ENCODE results near the gene WDFY3. TPM values are rescaled to one million over a fixed set of nuclear protein-coding genes. Genes with fewer than 3 reads are reported as not detected.
A peak's percentile ranks its signal among the peaks of the same experiment; 100 is the strongest.

The WDFY3 gene
- polyA plus RNA-seq, 1 donor (not counting 4 experiments of a cell fraction or from before 2014, with no cell fraction given), result 28.5 TPM

- H3K4me2 ChIP-seq (ENCODE audit: control insufficient read depth, extremely low read depth, insufficient read depth, low read depth, low read length), result no peak overlapping the region
- H3K4me1 ChIP-seq (ENCODE audit: control insufficient read depth, extremely low read depth, insufficient read depth, low read length), result peaks cover 31% of the 10 kb centered on the region
- no peaks in the 10 kb centered on the region for H3K9me3 ChIP-seq (ENCODE audit: control insufficient read depth, low read depth, low read length)
- H4K20me1 ChIP-seq (ENCODE audit: control insufficient read depth, extremely low read depth, insufficient read depth, low read length), result no peaks in the 10 kb centered on the region
- H2AFZ ChIP-seq (ENCODE audit: control insufficient read depth, low read length), result no peak overlapping the region
- FAIRE-seq, result no peak
- H3K27me3 ChIP-seq (ENCODE audit: control insufficient read depth, extremely low read depth, insufficient read depth, low read length), result no peaks in the 10 kb centered on the region
- H3K4me3 ChIP-seq (ENCODE audit: control insufficient read depth in 2 of 3, extremely low read depth in 1 of 3, insufficient read depth in 2 of 3, low read depth in 1 of 3, low read length in 3 of 3), result no peak overlapping the region
- H3K9ac ChIP-seq (ENCODE audit: control insufficient read depth, extremely low read depth, insufficient read depth, low read length), result no peak overlapping the region
- peak overlapping the region; percentile 17 for H3K27ac ChIP-seq (ENCODE audit: control insufficient read depth, insufficient read depth, low read length)
- no peak for TF ChIP-seq EZH2 (IDR thresholded peaks at IDR 0.05; ENCODE audit: low read length)
- no peak for TF ChIP-seq CTCF (optimal IDR thresholded peaks at IDR 0.05 in 1 of 3, IDR thresholded peaks at IDR 0.05 in 1 of 3, conservative IDR thresholded peaks at IDR 0.05 in 1 of 3; ENCODE audit: extremely low read depth in 1 of 3, insufficient read depth in 2 of 3, low read length in 3 of 3)
- dilution Hi-C loops (cut with MboI; ENCODE audit: extremely low pct_ligation_motif_present, low sequenced_read_pairs), result no loop called here
- H3K79me2 ChIP-seq (ENCODE audit: control insufficient read depth, insufficient read depth, low read length), result no peaks in the 10 kb centered on the region
- peak; percentile 9 for DNase-seq (ENCODE audit: low read depth, low spot score)
- peaks cover 4% of the 10 kb centered on the region in 2 experiments for H3K36me3 ChIP-seq (ENCODE audit: control insufficient read depth in 2 of 2, extremely low read depth in 1 of 2, insufficient read depth in 2 of 2, low read length in 2 of 2)
- no peaks in the 10 kb centered on the region for H3K9me1 ChIP-seq (ENCODE audit: control insufficient read depth, extremely low read depth, insufficient read depth, low read length)
These were observed 331.5 kb downstream of the WDFY3 start for GRCh38 chr4:84634961-84635360.

GRCh38 chr4:84632092-84632491 lies 334.4 kb downstream of the WDFY3 start:
- H3K27ac ChIP-seq (ENCODE audit: control insufficient read depth, insufficient read depth, low read length), result peak overlapping the region; percentile 86

More at GRCh38 chr4:84632092-84632491, 334.4 kb downstream of the WDFY3 start:
- no peaks in the 10 kb centered on the region for H3K27me3 ChIP-seq (ENCODE audit: control insufficient read depth, extremely low read depth, insufficient read depth, low read length)
- no peak overlapping the region for H2AFZ ChIP-seq (ENCODE audit: control insufficient read depth, low read length)
- FAIRE-seq (peak; percentile 87), DNase-seq (ENCODE audit: low read depth, low spot score) (peak; percentile 35)
- peaks cover 31% of the 10 kb centered on the region for H3K4me1 ChIP-seq (ENCODE audit: control insufficient read depth, extremely low read depth, insufficient read depth, low read length)
- H3K79me2 ChIP-seq (ENCODE audit: control insufficient read depth, insufficient read depth, low read length), result no peaks in the 10 kb centered on the region
- H4K20me1 ChIP-seq (ENCODE audit: control insufficient read depth, extremely low read depth, insufficient read depth, low read length), result no peaks in the 10 kb centered on the region
- H3K4me3 ChIP-seq (ENCODE audit: control insufficient read depth in 2 of 3, extremely low read depth in 1 of 3, insufficient read depth in 2 of 3, low read depth in 1 of 3, low read length in 3 of 3), result peak overlapping the region in 2 of 3 experiments; percentile 43 to 59
- no peaks in the 10 kb centered on the region for H3K9me1 ChIP-seq (ENCODE audit: control insufficient read depth, extremely low read depth, insufficient read depth, low read length)
- peaks cover 1 to 4% of the 10 kb centered on the region in 2 experiments for H3K36me3 ChIP-seq (ENCODE audit: control insufficient read depth in 2 of 2, extremely low read depth in 1 of 2, insufficient read depth in 2 of 2, low read length in 2 of 2)
- H3K4me2 ChIP-seq (ENCODE audit: control insufficient read depth, extremely low read depth, insufficient read depth, low read depth, low read length), result peak overlapping the region; percentile 87
- no peaks in the 10 kb centered on the region for H3K9me3 ChIP-seq (ENCODE audit: control insufficient read depth, low read depth, low read length)
- dilution Hi-C loops (cut with MboI; ENCODE audit: extremely low pct_ligation_motif_present, low sequenced_read_pairs), result no loop called here
- TF ChIP-seq CTCF (optimal IDR thresholded peaks at IDR 0.05 in 1 of 3, IDR thresholded peaks at IDR 0.05 in 1 of 3, conservative IDR thresholded peaks at IDR 0.05 in 1 of 3; ENCODE audit: extremely low read depth in 1 of 3, insufficient read depth in 2 of 3, low read length in 3 of 3), result no peak
- TF ChIP-seq EZH2 (IDR thresholded peaks at IDR 0.05; ENCODE audit: low read length), result no peak
- peak overlapping the region; percentile 62 for H3K9ac ChIP-seq (ENCODE audit: control insufficient read depth, extremely low read depth, insufficient read depth, low read length)
